GM21515 (cell line): ENCODE results near the gene PTAR1.
"Not testable (repeated sequence)": the region's sequence is repeated elsewhere in the genome, so short reads cannot be mapped to it uniquely, and the experiment has no call there.

ENCODE experiments used
- ATAC-seq: cut with Tn5 transposase; IDR thresholded peaks from one replicate; pipeline ENCODE4 v1.9.1; 2021; ENCODE audit not compliant: unreplicated experiment

The PTAR1 gene

GRCh38 chr9:69759421-69760277, at the start of gene PTAR1:
Gene PTAR1 (minus strand): TSS chr9:69760011. CDS start chr9:69759938, 73 bp downstream.
- peak; percentile 88 for ATAC-seq

GRCh38 chr9:69809304-69809863, 49.6 kb upstream of the PTAR1 start:
- no peak for ATAC-seq

GRCh38 chr9:69806627-69807026, 46.8 kb upstream of the PTAR1 start:
- no peak for ATAC-seq

- ATAC-seq, result no peak
These were observed 46.2 kb upstream of the PTAR1 start for GRCh38 chr9:69805962-69806515.

GRCh38 chr9:69801989-69802388, 42.2 kb upstream of the PTAR1 start:
- ATAC-seq, result no peak

GRCh38 chr9:69800027-69800426, 40.2 kb upstream of the PTAR1 start:
- ATAC-seq, result not testable (repeated sequence)

GRCh38 chr9:69799521-69799920, 39.7 kb upstream of the PTAR1 start:
- not testable (repeated sequence) for ATAC-seq

GRCh38 chr9:69798744-69799143, 38.9 kb upstream of the PTAR1 start:
- no peak for ATAC-seq

GRCh38 chr9:69797675-69798074, 37.9 kb upstream of the PTAR1 start:
- ATAC-seq, result no peak

- no peak for ATAC-seq
These were observed 34.5 kb upstream of the PTAR1 start for GRCh38 chr9:69794356-69794755.

GRCh38 chr9:69785757-69786156, 25.9 kb upstream of the PTAR1 start:
- ATAC-seq, result no peak

GRCh38 chr9:69773258-69773657, 13.4 kb upstream of the PTAR1 start:
- ATAC-seq, result no peak

GRCh38 chr9:69771775-69772418, 12.1 kb upstream of the PTAR1 start:
- no peak for ATAC-seq

- no peak for ATAC-seq
These were observed 8.9 kb upstream of the PTAR1 start for GRCh38 chr9:69768716-69769115.

GRCh38 chr9:69768101-69768500, 8.3 kb upstream of the PTAR1 start:
- ATAC-seq, result no peak

- ATAC-seq, result not testable (repeated sequence)
These were observed 4.1 kb upstream of the PTAR1 start for GRCh38 chr9:69763862-69764261.

- no peak for ATAC-seq
These were observed 2.7 kb upstream of the PTAR1 start for GRCh38 chr9:69762527-69762926.

GRCh38 chr9:69760278-69760610, 433 bp upstream of the PTAR1 start:
- peak; percentile 3 for ATAC-seq

- peak; percentile 9 for ATAC-seq
These were observed 790 bp downstream of the PTAR1 start for GRCh38 chr9:69759021-69759420.

GRCh38 chr9:69757996-69758675, 1.7 kb downstream of the PTAR1 start:
- ATAC-seq, result no peak

GRCh38 chr9:69755205-69755604, 4.6 kb downstream of the PTAR1 start:
- ATAC-seq, result no peak
